HG03139 (cell line): ENCODE data around the gene IL4I1.

Experiments
- ATAC-seq: cut with Tn5 transposase; IDR thresholded peaks from one replicate; pipeline ENCODE4 v1.9.1; 2021; ENCODE audit not compliant: unreplicated experiment

The IL4I1 gene

GRCh38 chr19:49864890-49865289 lies 31.8 kb downstream of the IL4I1 start:
- ATAC-seq = no peak

- no peak for ATAC-seq
Observed at GRCh38 chr19:49863935-49864320, 32.8 kb downstream of the IL4I1 start.

GRCh38 chr19:49863254-49863934 lies 33.3 kb downstream of the IL4I1 start:
- ATAC-seq = no peak

GRCh38 chr19:49862391-49863253 lies 34.1 kb downstream of the IL4I1 start:
- ATAC-seq = no peak

- ATAC-seq = no peak
Observed at GRCh38 chr19:49861541-49862378, 34.9 kb downstream of the IL4I1 start.

- no peak for ATAC-seq
Observed at GRCh38 chr19:49861107-49861506, 35.6 kb downstream of the IL4I1 start.

- no peak for ATAC-seq
Observed at GRCh38 chr19:49860336-49861102, 36.2 kb downstream of the IL4I1 start.

- no peak for ATAC-seq
Observed at GRCh38 chr19:49859682-49860335, 36.9 kb downstream of the IL4I1 start.

GRCh38 chr19:49858088-49858985 lies 38.4 kb downstream of the IL4I1 start:
- ATAC-seq = no peak

GRCh38 chr19:49857838-49858087 lies 38.9 kb downstream of the IL4I1 start:
- no peak for ATAC-seq

- no peak for ATAC-seq
Observed at GRCh38 chr19:49857061-49857837, 39.4 kb downstream of the IL4I1 start.

- no peak for ATAC-seq
Observed at GRCh38 chr19:49856574-49857021, 40.1 kb downstream of the IL4I1 start.

GRCh38 chr19:49855676-49856573 lies 40.8 kb downstream of the IL4I1 start:
- no peak for ATAC-seq

GRCh38 chr19:49855277-49855675 lies 41.4 kb downstream of the IL4I1 start:
- ATAC-seq = no peak

GRCh38 chr19:49854378-49855263 lies 42.1 kb downstream of the IL4I1 start:
- ATAC-seq = no peak

GRCh38 chr19:49853852-49854377 lies 42.8 kb downstream of the IL4I1 start:
- ATAC-seq = no peak
